B cell (primary cell): ENCODE results near the gene MRPL4.

Experiments
- EZH2 ChIP-seq: IDR thresholded peaks from 2 replicates; pipeline ENCODE4 v1.6.1; 2012; ENCODE audit warnings: borderline replicate concordance, low read depth, mild to moderate bottlenecking, moderate library complexity, low read length; ENCODE audit not compliant: insufficient read depth, poor library complexity, severe bottlenecking
- TF ChIP-seq, protein P1 (sequence below): fragments of 200-600 bp; IDR thresholded peaks from one replicate; pipeline ENCODE4 v1.8.0; 2022; ENCODE audit warnings: antibody characterized with exemption, mild to moderate bottlenecking

DNA sequence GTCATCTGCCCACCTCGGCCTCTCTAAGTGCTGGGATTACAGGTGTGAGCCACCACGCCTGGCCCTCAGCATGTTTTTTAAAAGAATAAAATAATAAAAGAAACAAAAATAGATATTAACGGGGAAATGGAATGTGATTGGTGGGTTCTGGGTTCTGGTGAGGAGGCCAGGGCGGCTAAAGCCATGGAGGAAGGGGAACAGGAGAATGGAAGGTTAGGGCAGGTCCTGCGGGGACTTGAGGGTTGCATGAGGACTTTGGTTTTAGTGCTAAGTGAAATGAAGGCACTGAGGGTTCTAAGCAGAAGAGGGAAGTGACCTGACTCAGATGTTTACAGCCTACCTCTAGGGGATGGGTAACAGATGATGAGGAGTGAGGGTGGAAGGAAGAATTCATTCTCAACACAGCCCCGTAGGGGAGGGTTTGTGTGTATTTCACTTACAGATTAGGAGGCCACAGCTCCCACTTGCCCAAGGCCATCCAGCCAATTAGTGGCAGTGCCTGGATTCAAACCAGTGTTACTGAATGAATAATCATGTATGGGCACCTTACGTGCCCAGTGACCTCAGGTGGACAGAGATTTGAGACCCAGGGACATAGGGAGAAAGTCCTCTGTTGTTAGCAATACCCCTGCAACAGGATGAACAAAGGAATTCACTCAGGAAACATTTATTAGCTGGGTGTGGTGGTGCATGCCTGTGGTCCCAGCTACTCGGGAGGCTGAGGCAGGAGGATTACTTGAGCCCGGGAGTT is 6.7 kb upstream of the MRPL4 start:
- TF ChIP-seq, protein P1, sequence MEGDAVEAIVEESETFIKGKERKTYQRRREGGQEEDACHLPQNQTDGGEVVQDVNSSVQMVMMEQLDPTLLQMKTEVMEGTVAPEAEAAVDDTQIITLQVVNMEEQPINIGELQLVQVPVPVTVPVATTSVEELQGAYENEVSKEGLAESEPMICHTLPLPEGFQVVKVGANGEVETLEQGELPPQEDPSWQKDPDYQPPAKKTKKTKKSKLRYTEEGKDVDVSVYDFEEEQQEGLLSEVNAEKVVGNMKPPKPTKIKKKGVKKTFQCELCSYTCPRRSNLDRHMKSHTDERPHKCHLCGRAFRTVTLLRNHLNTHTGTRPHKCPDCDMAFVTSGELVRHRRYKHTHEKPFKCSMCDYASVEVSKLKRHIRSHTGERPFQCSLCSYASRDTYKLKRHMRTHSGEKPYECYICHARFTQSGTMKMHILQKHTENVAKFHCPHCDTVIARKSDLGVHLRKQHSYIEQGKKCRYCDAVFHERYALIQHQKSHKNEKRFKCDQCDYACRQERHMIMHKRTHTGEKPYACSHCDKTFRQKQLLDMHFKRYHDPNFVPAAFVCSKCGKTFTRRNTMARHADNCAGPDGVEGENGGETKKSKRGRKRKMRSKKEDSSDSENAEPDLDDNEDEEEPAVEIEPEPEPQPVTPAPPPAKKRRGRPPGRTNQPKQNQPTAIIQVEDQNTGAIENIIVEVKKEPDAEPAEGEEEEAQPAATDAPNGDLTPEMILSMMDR: no peak
- no peak for TF ChIP-seq EZH2
